ENCODE data around the gene SLC38A4.

GRCh38 chr12:46811185-46811584, 14.6 kb downstream of the SLC38A4 start:
- TF ChIP-seq CTCF (IDR thresholded peaks at IDR 0.05) (no peak), EZH2 (IDR thresholded peaks at IDR 0.05) (no peak), EZH2phosphoT487 (IDR thresholded peaks at IDR 0.05) (no peak)
